ENCODE results near the gene SMCO2.

- TF ChIP-seq CTCF (IDR thresholded peaks at IDR 0.05), result no peak
- TF ChIP-seq POLR2AphosphoS5 (IDR thresholded peaks at IDR 0.05; ENCODE audit: insufficient read depth in 1 of 2, low read depth in 1 of 2), result no peak
These were observed 22.7 kb downstream of the SMCO2 start for GRCh38 chr12:27469176-27469736.
